A673 (cell line): Measurements from ENCODE around the gene FAM20A.

Experiments
- EZH2 ChIP-seq: fragments of 200-600 bp; sonication (generic); IDR thresholded peaks from 2 replicates; pipeline ENCODE4 v1.6.1; 2017; ENCODE audit warnings: borderline replicate concordance, low read depth, mild to moderate bottlenecking, mixed read lengths, antibody characterized with exemption, low read length; ENCODE audit not compliant: poor library complexity, severe bottlenecking
- TF ChIP-seq, protein P1 (sequence below): fragments of 300-800, 200-600 bp; sonication (generic); conservative IDR thresholded peaks from 2 replicates; pipeline ENCODE4 v1.5.1; 2017; ENCODE audit warnings: low read depth, mild to moderate bottlenecking, antibody characterized with exemption, low read length, moderate library complexity, mixed read lengths

DNA sequence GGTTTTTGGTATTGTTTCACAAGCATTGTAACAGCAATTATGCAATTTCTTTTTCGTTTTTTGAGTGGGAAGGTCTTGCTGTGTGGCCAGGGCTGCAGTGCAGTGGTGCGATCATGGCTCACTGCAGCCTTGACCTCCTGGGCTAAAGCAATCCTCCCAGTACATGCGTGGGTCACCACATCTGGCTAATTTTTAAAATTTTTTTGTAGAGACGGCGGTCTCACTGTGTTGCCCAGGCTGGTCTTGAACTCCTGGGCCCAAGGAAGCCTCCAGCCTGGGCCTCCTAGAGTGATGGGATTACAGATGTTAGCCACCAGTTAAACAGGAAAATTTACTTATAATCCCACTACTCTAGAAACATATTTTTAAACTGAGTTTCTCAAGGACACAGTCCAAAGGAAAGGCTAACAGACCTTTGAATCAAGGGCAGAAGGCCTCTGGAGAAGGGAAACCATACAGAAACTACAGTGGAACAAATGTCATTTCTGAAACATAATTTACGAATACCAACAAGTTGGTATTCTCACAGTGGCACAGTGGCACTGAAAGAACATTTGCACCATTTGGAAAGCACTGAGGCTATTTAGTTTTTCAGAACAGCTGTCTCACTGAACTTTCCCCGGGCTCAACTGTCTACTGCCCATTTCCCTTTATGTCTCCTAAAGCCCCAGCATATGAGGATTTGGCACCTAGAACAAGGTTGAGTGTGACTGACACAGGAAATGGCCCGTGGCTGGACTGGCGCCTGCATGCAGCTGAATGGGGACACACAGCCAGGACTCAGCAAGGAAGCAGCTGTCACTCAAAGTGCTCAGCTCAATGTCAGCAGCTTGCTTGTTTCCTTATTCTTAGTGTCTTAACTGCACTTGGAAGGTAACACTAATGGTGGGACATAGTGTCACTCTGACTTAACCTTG is 91.8 kb downstream of the FAM20A start:
- TF ChIP-seq, protein P1, sequence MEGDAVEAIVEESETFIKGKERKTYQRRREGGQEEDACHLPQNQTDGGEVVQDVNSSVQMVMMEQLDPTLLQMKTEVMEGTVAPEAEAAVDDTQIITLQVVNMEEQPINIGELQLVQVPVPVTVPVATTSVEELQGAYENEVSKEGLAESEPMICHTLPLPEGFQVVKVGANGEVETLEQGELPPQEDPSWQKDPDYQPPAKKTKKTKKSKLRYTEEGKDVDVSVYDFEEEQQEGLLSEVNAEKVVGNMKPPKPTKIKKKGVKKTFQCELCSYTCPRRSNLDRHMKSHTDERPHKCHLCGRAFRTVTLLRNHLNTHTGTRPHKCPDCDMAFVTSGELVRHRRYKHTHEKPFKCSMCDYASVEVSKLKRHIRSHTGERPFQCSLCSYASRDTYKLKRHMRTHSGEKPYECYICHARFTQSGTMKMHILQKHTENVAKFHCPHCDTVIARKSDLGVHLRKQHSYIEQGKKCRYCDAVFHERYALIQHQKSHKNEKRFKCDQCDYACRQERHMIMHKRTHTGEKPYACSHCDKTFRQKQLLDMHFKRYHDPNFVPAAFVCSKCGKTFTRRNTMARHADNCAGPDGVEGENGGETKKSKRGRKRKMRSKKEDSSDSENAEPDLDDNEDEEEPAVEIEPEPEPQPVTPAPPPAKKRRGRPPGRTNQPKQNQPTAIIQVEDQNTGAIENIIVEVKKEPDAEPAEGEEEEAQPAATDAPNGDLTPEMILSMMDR = no peak
- TF ChIP-seq EZH2 = no peak
